MCF 10A (cell line): Measurements from ENCODE around the gene SLC6A9. TPM values are rescaled to one million over a fixed set of nuclear protein-coding genes. Genes with fewer than 3 reads are reported as not detected.

Source experiments
- BruUV-seq: library from RNA; stranded (reverse); fragments of 400-500 nt; replicated peaks from 2 replicates; lab custom pipeline; 2021; lab: Mats Ljungman, UMichigan
- CTCF ChIA-PET: fragments of 300-600 bp; sonication (Branson Sonifier 250); formaldehyde crosslinking; extraction: SDS; loops from one replicate; lab custom pipeline; 2021; ENCODE audit warnings: antibody characterized with exemption, inconsistent platforms; lab: Yijun Ruan, JAX
- POLR2A ChIA-PET: fragments of 300-600, 350-650 bp; sonication (Branson Sonifier 250); formaldehyde crosslinking; extraction: SDS; loops from one replicate; lab custom pipeline; 2020; ENCODE audit warnings: antibody characterized with exemption, inconsistent platforms; lab: Yijun Ruan, JAX
- DNase-seq: peaks from one replicate; pipeline ENCODE4 v3.0.0-alpha.2; 2018; ENCODE audit not compliant: unreplicated experiment
- H3K27ac Mint-ChIP-seq: one replicate; pipeline ENCODE4 v1.8.0; 2022; ENCODE audit warnings: mild to moderate bottlenecking, low read depth, mixed read lengths; ENCODE audit not compliant: unreplicated experiment
- H3K27me3 Mint-ChIP-seq: one replicate; pipeline ENCODE4 v1.8.0; 2022; ENCODE audit warnings: mixed read lengths; ENCODE audit not compliant: insufficient read depth, unreplicated experiment
- H3K36me3 Mint-ChIP-seq: one replicate; pipeline ENCODE4 v1.8.0; 2022; ENCODE audit warnings: mild to moderate bottlenecking, moderate library complexity, mixed read lengths; ENCODE audit not compliant: insufficient read depth, unreplicated experiment
- H3K4me1 Mint-ChIP-seq: one replicate; pipeline ENCODE4 v1.8.0; 2022; ENCODE audit warnings: mixed read lengths; ENCODE audit not compliant: insufficient read depth, unreplicated experiment
- H3K4me3 Mint-ChIP-seq: one replicate; pipeline ENCODE4 v1.8.0; 2022; ENCODE audit warnings: mild to moderate bottlenecking, moderate library complexity, mixed read lengths; ENCODE audit not compliant: unreplicated experiment
- H3K9me3 Mint-ChIP-seq: one replicate; pipeline ENCODE4 v1.8.0; 2022; ENCODE audit warnings: mixed read lengths; ENCODE audit not compliant: unreplicated experiment
- intact Hi-C: fragments of 100-400 bp; cut with micrococcal nuclease; formaldehyde crosslinking; loops from 2 replicates; pipeline ENCODE4 v1.14.1; 2022
- total RNA-seq: library from RNA; stranded (reverse); gene quantifications from 2 replicates; pipeline ENCODE4 v1.2.3, GENCODE V29; 2022
- TF ChIP-seq, protein P1 (sequence below): fragments of 200-600 bp; IDR thresholded peaks from one replicate; pipeline ENCODE4 v1.8.0; 2022; ENCODE audit warnings: antibody characterized with exemption, mild to moderate bottlenecking; ENCODE audit not compliant: unreplicated experiment

SLC6A9 gene
- total RNA-seq, 1 experiment from 2014 or later = 64.9 TPM

- intact Hi-C loops = no loop called here
Measured at GRCh38 chr1:44014365-44015104, 16.7 kb downstream of the SLC6A9 start.

DNA sequence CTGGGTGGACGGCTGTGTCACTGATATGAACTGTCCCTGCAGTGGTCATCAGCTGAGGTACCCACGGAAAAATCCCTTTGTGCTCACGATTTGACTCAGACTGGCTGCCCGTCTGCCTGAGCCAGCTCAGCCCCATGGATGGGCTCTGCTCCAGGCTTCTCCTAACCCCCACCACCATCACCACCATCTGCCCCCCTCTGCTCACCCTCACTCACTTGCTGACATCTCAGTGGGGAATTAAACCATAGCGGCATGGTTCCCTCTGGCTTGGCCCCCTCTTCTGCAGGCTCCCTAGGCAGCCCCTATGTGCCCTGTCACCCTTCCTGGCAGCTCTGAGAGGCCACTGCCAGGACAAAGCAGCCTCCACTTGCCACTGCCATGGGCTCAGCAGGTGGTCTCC lies 17.3 kb downstream of the SLC6A9 start:
- H3K36me3 Mint-ChIP-seq = peaks cover 5% of the 10 kb centered on the region
- no TSS peak for BruUV-seq
- POLR2A ChIA-PET = no interaction called here
- H3K4me1 Mint-ChIP-seq = no peaks in the 10 kb centered on the region
- intact Hi-C loops = no loop called here
- H3K27me3 Mint-ChIP-seq = no peaks in the 10 kb centered on the region
- H3K9me3 Mint-ChIP-seq = no peaks in the 10 kb centered on the region
- CTCF ChIA-PET = interaction anchor here (1.1 to 2.5 kb wide), 3 partner anchors 8 to 21 kb away, joined by 3 to 22 read pairs (median 12); no protein-coding TSS in a partner anchor
- TF ChIP-seq, protein P1, sequence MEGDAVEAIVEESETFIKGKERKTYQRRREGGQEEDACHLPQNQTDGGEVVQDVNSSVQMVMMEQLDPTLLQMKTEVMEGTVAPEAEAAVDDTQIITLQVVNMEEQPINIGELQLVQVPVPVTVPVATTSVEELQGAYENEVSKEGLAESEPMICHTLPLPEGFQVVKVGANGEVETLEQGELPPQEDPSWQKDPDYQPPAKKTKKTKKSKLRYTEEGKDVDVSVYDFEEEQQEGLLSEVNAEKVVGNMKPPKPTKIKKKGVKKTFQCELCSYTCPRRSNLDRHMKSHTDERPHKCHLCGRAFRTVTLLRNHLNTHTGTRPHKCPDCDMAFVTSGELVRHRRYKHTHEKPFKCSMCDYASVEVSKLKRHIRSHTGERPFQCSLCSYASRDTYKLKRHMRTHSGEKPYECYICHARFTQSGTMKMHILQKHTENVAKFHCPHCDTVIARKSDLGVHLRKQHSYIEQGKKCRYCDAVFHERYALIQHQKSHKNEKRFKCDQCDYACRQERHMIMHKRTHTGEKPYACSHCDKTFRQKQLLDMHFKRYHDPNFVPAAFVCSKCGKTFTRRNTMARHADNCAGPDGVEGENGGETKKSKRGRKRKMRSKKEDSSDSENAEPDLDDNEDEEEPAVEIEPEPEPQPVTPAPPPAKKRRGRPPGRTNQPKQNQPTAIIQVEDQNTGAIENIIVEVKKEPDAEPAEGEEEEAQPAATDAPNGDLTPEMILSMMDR = no peak
- no peak overlapping the region for H3K27ac Mint-ChIP-seq
- H3K4me3 Mint-ChIP-seq = no peak overlapping the region
- no peak for DNase-seq

More at GRCh38 chr1:44014365-44015104, 16.7 kb downstream of the SLC6A9 start:
- Mint-ChIP-seq H3K27ac (no peak overlapping the region), H3K36me3 (no peaks in the 10 kb centered on the region), H3K27me3 (no peaks in the 10 kb centered on the region), H3K4me1 (no peaks in the 10 kb centered on the region), H3K9me3 (no peaks in the 10 kb centered on the region), H3K4me3 (no peak overlapping the region)
- CTCF ChIA-PET = interaction anchor here (0.6 to 2.5 kb wide), 6 partner anchors 9 to 638 kb away, joined by 3 to 22 read pairs (median 6); no protein-coding TSS in a partner anchor
- POLR2A ChIA-PET = no interaction called here
- BruUV-seq = no TSS peak
- TF ChIP-seq, protein P1 = no peak
- DNase-seq = no peak

DNA sequence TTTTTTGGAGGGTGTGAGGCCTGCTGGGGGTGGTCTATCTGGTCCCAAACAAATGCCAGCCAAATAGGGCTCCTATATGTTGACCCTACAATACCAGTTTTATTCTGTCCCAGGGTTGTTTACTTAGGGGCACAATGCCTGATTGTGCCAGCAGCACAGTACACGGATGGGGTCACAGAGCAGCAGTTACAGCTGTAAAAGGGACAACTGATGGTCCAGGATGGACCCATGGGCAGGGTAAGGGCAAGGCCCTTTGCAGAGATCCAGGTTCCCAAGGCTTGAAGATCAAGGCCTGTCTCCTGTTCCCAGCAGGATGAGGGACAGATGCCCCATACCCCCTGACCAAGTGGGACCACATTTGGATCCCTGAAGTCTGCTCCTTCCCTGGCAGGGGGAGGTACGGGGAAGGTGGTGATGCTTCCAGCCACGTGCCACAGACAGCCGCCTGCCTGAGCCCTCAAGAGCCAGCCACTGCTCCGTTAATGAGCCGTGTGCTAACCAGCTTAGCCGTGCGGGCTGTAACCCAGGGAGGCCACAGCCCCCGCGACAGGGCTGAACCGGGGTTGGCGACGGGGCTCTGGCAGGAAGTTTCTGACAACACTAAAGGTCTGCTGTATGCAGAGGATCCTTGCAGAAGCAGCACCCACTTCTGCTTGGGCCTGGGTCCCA lies 18.2 kb downstream of the SLC6A9 start:
- no peaks in the 10 kb centered on the region for H3K27me3 Mint-ChIP-seq
- H3K4me3 Mint-ChIP-seq = no peak overlapping the region
- DNase-seq = no peak
- H3K4me1 Mint-ChIP-seq = no peaks in the 10 kb centered on the region
- no TSS peak for BruUV-seq
- H3K9me3 Mint-ChIP-seq = no peaks in the 10 kb centered on the region
- H3K36me3 Mint-ChIP-seq = peaks cover 11% of the 10 kb centered on the region
- intact Hi-C loops = no loop called here
- no peak overlapping the region for H3K27ac Mint-ChIP-seq
- TF ChIP-seq, protein P1 = no peak
- POLR2A ChIA-PET = no interaction called here
- CTCF ChIA-PET = interaction anchor here (0.7 to 2.5 kb wide), 3 partner anchors 13 to 607 kb away, joined by 3 to 22 read pairs (median 3); no protein-coding TSS in a partner anchor

DNA sequence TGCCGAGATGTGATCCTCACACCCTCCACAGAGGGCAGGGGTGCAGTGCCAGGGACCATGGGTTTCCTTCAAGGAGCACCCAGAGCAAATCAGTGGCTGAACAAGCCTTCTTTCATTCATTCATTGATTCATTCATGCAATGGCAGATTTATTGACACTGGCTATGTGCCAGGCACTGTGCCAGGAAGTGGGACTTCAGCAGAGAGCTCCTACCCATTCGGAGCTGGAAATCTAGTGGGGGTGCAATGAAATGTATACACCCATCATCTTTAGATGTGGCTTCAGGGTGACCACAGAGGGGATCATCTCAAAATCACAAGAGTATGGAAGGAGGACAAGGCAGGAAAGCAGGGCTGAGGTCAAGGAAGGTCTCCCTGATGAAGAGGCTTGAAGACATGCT lies 18.9 kb downstream of the SLC6A9 start:
- DNase-seq = no peak
- H3K27me3 Mint-ChIP-seq = no peaks in the 10 kb centered on the region
- H3K36me3 Mint-ChIP-seq = peaks cover 11% of the 10 kb centered on the region
- H3K4me1 Mint-ChIP-seq = no peaks in the 10 kb centered on the region
- no peak overlapping the region for H3K27ac Mint-ChIP-seq
- no peaks in the 10 kb centered on the region for H3K9me3 Mint-ChIP-seq
- POLR2A ChIA-PET = interaction anchor here (1.0 kb wide), 1 partner anchor 16 kb away, joined by 4 read pairs; no protein-coding TSS in a partner anchor
- no TSS peak for BruUV-seq
- no peak overlapping the region for H3K4me3 Mint-ChIP-seq
- intact Hi-C loops = no loop called here
- TF ChIP-seq, protein P1 = no peak
- CTCF ChIA-PET = no interaction called here
